Mucosa of descending colon (tissue), 3 donors: Measurements from ENCODE around the gene FOXP2. TPM values are rescaled to one million over a fixed set of nuclear protein-coding genes. Genes with fewer than 3 reads are reported as not detected.

Experiments
- ATAC-seq: fragments of 200-7000 bp; cut with Tn5 transposase; one replicate; pipeline ENCODE4 v1.9.1; 2020; ENCODE audit warnings: mild to moderate bottlenecking, moderate library complexity
- DNase-seq, 3 donors: peaks; one replicate each; pipeline ENCODE4 v3.0.0-alpha.2; 2020
- H3K36me3 ChIP-seq: fragments of 200-600 bp; one replicate; pipeline ENCODE4 v1.8.0; 2021; ENCODE audit warnings: low read depth, mild to moderate bottlenecking
- H3K4me1 ChIP-seq: fragments of 200-600 bp; one replicate; pipeline ENCODE4 v1.8.0; 2021; ENCODE audit warnings: low read depth, mild to moderate bottlenecking
- H3K4me3 ChIP-seq: fragments of 200-600 bp; one replicate; pipeline ENCODE4 v1.8.0; 2021; ENCODE audit warnings: mild to moderate bottlenecking
- H3K9me3 ChIP-seq: fragments of 200-600 bp; one replicate; pipeline ENCODE4 v1.8.0; 2021; ENCODE audit warnings: mild to moderate bottlenecking
- CTCF ChIP-seq: fragments of 200-600 bp; IDR thresholded peaks from one replicate; pipeline ENCODE4 v1.8.0; 2022; ENCODE audit warnings: antibody characterized with exemption, mild to moderate bottlenecking
- intact Hi-C, 2 donors: fragments of 100-400 bp; cut with DNase I in 1 of 2; cut with micrococcal nuclease in 1 of 2; formaldehyde crosslinking; loops; one replicate each; pipeline versions ENCODE4 v1.11.0 to v1.11.1; 2022; cut with DNase I, micrococcal nuclease
- total RNA-seq, 3 donors: library from RNA; stranded (reverse); fragmentation: NEBNext Ultra II Directional in 2 of 3; extraction: Animal tissue kit (Norgen Biotek cat#: 25700) in 2 of 3; gene quantifications; one replicate each; pipeline versions ENCODE4 v1.2.1 to v1.2.4, GENCODE V29; 2021 to 2023
- donor health status: DM: no; HTN: no; CAD: no; lungs with moderate emphysema.
- donor health status: DM: no; HTN: no; CAD: no.
- donor health status: DM: no; HTN: yes; CAD: no.

Gene FOXP2
- total RNA-seq, 3 donors from 2014 or later, result 14.9 to 88.0 (median 17.2) TPM

- ATAC-seq (no peak), DNase-seq (no peak)
- H3K9me3 ChIP-seq, result no peaks in the 10 kb centered on the region
- no peak for TF ChIP-seq CTCF
- no peak overlapping the region for H3K4me3 ChIP-seq
- peaks cover 16% of the 10 kb centered on the region for H3K4me1 ChIP-seq
- intact Hi-C loops, result loop anchor here in 1 of 2 donors (5.0 kb wide), 1 partner anchor 330 kb away; no protein-coding TSS in a partner anchor
- H3K36me3 ChIP-seq, result no peaks in the 10 kb centered on the region
These were observed 2.7 kb downstream of the FOXP2 start for GRCh38 chr7:114417290-114417689.

- H3K4me3 ChIP-seq, result no peak overlapping the region
- no peak for TF ChIP-seq CTCF
- no peaks in the 10 kb centered on the region for H3K36me3 ChIP-seq
- intact Hi-C loops, result loop anchor here in 1 of 2 donors (5.0 kb wide), 1 partner anchor 331 kb away; no protein-coding TSS in a partner anchor
- H3K9me3 ChIP-seq, result no peaks in the 10 kb centered on the region
- ATAC-seq (no peak), DNase-seq (no peak)
- peaks cover 20% of the 10 kb centered on the region for H3K4me1 ChIP-seq
These were observed 3.5 kb downstream of the FOXP2 start for GRCh38 chr7:114418117-114418516.

DNA sequence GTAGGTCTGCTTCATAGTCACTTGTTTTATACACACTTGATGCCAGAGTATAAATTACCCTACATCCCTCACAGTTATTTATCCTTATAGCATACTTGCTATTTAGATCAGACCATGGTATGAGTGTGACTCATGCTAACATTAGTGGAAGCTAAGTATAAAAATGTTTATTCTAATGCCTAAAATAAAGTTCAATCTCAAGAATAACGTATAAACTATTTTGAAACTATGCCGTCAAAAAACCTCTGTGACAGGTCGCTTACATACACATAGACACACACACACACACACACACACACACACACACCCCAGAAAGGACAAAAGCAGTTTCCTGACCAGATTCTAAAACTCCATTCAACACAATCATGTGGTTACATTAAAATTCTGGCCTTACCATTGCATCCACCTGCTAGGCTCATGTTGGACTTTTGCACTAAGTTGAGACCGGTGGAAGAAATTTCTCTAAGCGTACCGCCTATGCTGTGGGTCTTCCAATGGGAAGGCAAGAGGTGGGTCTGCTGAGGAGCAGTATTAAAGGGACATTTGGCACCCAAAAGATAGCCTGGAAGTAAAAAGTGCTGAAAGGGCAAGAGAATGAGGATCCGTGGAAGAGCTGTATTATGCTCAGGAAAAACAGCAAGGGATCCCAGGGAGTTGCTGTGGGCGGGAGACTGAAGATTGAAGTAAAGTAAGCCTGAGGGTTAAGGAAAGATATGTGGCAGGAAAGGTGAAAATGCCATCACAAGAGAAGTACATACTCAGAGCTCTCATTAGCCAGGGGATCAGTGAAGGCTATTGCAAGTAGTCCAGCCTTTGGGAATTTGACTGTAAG, 5.0 kb downstream of the FOXP2 start:
- ATAC-seq, result no peak
- Histone ChIP-seq H3K9me3 (no peaks in the 10 kb centered on the region), H3K4me1 (peaks cover 16% of the 10 kb centered on the region), H3K36me3 (no peaks in the 10 kb centered on the region), H3K4me3 (no peak overlapping the region)
- DNase-seq, result no peak
- no peak for TF ChIP-seq CTCF
- intact Hi-C loops, result loop anchor here in 1 of 2 donors (5.0 kb wide), 1 partner anchor 332 kb away; no protein-coding TSS in a partner anchor

DNA sequence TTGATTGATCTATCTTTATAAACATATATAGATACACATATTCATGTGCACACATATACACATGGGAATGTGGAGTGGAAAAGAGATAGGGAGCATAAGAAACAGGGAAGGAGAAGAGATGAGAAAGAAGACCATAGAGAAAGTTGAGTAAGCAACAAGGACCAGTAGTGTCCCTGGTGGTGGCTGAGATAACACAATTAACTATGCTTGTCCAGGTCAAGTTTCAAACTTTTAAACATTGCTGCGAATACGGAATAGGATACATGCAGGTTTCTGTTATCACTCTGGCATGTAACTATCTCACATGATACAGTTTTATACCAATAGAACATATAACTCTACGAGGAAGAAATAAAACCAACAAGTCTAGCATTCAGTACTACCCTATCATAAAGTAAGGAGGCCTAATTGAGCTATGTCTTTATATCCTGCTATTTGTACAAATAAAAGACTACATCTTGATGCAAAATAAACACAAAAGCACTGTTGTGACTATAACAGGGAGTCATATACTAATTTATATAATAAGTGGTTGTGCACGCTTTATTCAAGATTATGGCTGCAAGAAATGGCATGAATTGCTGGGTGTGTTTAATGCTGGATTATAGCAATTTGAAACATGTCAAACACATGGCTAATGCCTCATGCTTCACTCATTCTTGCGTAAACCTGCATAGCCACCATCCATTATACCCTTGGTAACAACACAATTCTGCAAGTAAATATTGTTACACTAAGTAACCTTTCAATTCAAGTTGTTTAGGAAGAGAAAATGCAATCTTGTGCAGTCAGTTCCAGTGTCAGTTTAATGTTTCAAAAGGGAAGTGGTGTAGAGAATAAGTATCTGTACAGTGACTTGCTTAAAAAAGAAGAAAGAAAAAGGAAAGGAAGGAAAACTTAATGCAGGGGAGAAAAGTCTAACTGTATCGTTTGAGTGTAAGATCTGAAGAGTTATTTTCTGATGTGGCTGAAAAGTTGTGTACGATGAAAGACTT, 8.2 kb downstream of the FOXP2 start:
- peaks cover 5% of the 10 kb centered on the region for H3K4me1 ChIP-seq
- no peaks in the 10 kb centered on the region for H3K9me3 ChIP-seq
- ATAC-seq (peak; percentile 87), DNase-seq (peak in 1 of 3 donors; percentile 56)
- TF ChIP-seq CTCF, result no peak
- H3K4me3 ChIP-seq, result no peak overlapping the region
- no peaks in the 10 kb centered on the region for H3K36me3 ChIP-seq
- intact Hi-C loops, result no loop called here

GRCh38 chr7:114426382-114426781, 11.8 kb downstream of the FOXP2 start:
- intact Hi-C loops, result no loop called here
- Histone ChIP-seq H3K36me3 (no peaks in the 10 kb centered on the region), H3K4me1 (peaks cover 8% of the 10 kb centered on the region), H3K9me3 (no peaks in the 10 kb centered on the region), H3K4me3 (no peak overlapping the region)
- TF ChIP-seq CTCF, result no peak
- DNase-seq, result no peak
- ATAC-seq, result no peak
